GM12892 (cell line): ENCODE data around the gene TROAP.
A peak's percentile ranks its signal among the peaks of the same experiment; 100 is the strongest.
"Not testable (repeated sequence)": the region's sequence is repeated elsewhere in the genome, so short reads cannot be mapped to it uniquely, and the experiment has no call there.

ENCODE experiments used
- DNase-seq: peaks from one replicate; pipeline ENCODE4 v3.0.0; 2011; ENCODE audit not compliant: insufficient read length
- FAIRE-seq: peaks from 2 replicates; lab custom pipeline; 2011; peaks lifted over from hg19 to GRCh38; lab: Jason Lieb, UNC
- POLR2A ChIP-seq: IDR thresholded peaks from 2 replicates; pipeline ENCODE4 v1.6.1; 2011; ENCODE audit warnings: low read depth, low read length, control low read depth
- POLR2AphosphoS5 ChIP-seq: IDR thresholded peaks from 2 replicates; pipeline ENCODE4 v1.6.1; 2011; ENCODE audit warnings: low read depth, low read length, control low read depth
- TAF1 ChIP-seq: IDR thresholded peaks from 2 replicates; pipeline ENCODE4 v1.6.1; 2011; ENCODE audit warnings: low read depth, mild to moderate bottlenecking, control low read depth, low read length, borderline replicate concordance

TROAP gene

DNA sequence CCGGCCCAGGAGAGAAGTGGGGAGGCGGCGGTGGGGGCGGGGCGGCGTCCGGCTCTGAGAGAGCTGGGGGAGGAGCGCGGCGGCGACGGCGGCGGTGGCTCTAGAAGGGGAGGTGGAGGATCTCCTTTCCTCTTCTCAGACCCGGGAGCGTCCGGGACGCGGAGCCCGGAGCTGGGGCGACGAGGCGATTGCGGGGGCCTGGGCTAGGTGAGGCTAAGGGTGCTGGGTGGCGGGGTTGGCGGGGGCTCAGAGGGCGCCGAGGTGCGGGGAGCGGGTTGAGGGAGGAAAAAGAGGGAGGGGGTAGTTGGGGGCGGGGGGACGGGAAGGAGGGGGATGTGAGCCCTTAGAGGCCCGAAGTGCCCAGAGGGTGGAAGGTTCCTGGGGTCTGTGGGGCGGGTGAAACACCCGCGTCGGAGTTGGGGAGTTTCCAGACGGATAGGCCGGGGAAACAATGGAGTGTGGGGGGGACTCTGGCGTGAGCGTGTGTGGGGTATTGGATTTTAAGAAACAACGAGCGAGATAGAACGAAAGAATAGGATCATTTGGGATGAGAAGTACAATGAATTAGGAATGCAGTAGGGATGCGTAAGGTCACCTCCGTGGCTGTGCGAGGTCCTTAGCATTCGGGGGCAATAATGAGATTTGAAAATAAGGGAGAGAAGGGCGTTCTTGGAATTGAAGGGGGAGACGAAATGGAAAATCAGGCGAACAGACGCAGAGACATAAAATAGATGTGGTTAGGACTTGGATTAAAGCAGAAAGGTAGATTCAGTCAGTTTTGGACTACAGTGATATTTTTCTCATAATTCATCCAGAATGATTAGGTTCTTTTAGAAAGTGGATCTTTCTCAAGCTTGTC is 44.6 kb downstream of the TROAP start, which contains the start of gene SPATS2:
Gene SPATS2, plus strand, starts transcription at position 82 of the 859 bp plus-strand sequence. CDS start 93,551 bp downstream, outside the sequence.
- DNase-seq (no peak), FAIRE-seq (peak; percentile 46)
- TF ChIP-seq POLR2AphosphoS5 = no peak; the same call in 1 of the 2 replicates
- TF ChIP-seq POLR2A = no peak
- TF ChIP-seq TAF1 = no peak

DNA sequence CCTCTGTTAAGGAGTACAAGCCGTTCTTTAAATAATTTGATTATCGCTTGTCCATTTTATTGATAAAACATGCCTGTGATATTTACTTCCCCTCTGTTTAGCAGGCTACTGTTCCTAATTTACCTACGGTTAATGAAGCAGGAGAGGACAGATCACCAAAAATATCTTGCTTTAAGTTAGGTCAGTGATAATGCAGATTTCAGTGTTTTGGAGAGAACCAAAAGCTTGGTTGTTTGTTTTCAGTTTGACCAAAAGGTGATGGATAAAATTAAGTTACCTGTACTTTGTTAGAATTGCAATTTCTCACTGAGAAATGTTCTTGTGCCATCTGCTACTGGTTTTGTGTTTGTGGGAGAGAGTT is 45.2 kb downstream of the TROAP start:
- DNase-seq (no peak), FAIRE-seq (no peak)
- TF ChIP-seq POLR2AphosphoS5 (no peak), POLR2A (no peak), TAF1 (no peak)

DNA sequence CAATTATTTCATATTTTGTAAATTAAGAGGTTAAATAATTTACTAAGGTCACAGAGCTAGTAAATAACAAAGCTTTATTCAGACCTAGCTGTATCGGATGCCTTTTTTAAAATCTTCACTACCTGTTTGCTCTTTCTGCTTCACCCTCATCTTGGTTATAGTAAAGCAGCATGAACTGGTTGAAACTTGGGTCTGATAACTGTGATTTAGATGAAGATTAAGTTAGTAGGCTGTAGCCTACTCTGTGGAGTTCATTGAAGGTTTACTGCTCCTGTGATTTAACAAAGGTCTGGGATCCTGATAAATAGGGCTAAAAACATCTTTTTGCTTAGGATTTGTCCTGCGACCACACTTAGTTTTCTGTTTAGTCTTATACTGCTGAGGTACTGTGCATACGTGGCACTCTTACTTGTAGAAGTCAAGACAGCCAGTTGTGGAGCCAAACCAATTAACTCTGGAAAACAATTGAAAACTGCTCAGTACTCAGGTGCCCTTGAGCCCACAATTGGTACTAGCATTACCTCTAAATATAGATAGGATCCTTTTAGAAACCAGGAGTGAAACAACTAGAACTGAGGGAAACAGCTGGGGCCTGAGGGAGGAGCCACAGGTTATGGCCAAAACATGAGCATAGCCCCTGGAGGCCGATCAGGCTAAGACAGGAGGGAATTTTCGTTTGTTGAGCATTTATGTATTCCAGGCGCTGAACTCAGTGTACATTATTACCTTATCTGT is 46.5 kb downstream of the TROAP start:
- TF ChIP-seq POLR2A (no peak), POLR2AphosphoS5 (no peak), TAF1 (no peak)
- DNase-seq = peak; percentile 46
- FAIRE-seq = peak; percentile 51

DNA sequence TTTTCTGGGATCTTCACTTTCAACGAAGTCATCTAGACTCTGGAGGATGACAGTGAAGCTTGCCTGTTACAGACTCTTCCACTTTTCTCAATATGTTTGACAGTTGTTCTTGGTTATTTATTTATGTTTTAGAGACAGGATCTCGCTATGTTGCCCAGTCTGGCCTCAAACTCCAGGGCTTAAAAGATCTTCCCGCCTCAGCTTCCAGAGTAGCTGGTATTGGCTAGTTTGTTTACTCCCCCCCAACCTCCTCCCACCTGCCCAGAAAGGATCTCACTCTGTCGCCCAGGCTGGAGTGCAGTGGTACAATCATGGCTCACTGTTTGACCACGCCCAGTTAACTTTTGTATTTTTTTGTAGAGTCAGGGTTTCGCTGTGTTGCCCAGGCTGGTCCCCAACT is 47.5 kb downstream of the TROAP start:
- no peak for TF ChIP-seq POLR2A
- no peak for TF ChIP-seq TAF1
- no peak for TF ChIP-seq POLR2AphosphoS5
- FAIRE-seq = no peak
- DNase-seq = no peak

DNA sequence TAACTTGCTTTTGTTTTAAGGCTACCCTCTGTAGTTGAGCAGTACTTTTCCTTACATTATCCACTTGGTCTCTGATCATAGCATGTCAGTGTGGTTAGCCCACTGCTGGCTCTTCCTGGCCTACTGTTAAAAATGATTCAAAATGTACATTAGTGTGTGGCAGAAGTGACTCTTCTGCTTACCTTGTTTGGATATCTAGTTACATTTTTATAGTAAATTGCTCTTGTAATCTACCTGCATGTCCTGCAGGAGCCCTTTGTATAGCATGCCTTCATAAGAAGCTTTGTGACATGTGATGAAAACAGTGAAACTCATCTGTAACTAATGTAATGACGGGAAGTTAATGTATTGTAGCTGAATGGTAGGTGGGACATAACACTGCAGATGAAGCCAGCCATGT is 52.4 kb downstream of the TROAP start:
- DNase-seq = no peak
- no peak for TF ChIP-seq POLR2AphosphoS5
- no peak for TF ChIP-seq TAF1
- TF ChIP-seq POLR2A = no peak
- FAIRE-seq = no peak

DNA sequence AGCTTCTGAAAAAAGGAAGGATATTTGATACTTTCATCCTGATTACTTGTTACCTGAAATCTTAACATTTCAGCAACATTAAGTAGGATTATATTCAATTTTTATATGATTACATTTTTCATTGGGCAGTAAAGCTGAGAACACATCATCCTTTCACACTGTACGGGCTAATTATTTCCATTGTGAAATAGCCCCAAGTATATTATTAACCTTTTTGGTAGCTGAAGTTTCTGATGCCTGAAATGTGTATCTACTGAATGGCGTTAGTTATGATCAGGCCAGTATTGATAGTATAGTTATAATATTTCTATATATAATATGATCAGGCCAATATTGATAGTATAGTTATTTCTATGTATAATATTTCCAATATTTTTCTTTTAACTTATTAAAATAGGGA is 54.3 kb downstream of the TROAP start:
- DNase-seq (no peak), FAIRE-seq (no peak)
- no peak for TF ChIP-seq POLR2A
- no peak for TF ChIP-seq TAF1
- TF ChIP-seq POLR2AphosphoS5 = no peak

DNA sequence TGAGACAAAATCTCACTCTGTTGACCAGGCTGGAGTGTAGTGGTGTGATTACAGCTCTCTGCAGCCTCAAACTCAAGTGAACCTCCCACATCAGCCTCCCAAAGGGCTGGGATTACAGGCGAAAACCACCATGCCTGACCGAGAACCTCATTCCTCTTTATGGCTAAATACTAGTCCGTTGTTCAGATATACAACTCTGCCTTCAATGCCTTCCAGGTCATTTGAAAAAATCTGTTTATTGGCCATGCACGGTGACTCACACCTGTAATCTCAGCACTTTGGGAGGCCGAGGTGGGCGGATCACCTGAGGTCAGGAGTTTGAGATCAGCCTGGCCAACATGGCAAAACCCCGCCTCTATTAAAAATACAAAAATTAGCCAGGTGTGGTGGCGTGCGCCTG is 57.1 kb downstream of the TROAP start:
- not testable (repeated sequence) for DNase-seq, FAIRE-seq
